Measurements from ENCODE around the gene DTNBP1.

DNA sequence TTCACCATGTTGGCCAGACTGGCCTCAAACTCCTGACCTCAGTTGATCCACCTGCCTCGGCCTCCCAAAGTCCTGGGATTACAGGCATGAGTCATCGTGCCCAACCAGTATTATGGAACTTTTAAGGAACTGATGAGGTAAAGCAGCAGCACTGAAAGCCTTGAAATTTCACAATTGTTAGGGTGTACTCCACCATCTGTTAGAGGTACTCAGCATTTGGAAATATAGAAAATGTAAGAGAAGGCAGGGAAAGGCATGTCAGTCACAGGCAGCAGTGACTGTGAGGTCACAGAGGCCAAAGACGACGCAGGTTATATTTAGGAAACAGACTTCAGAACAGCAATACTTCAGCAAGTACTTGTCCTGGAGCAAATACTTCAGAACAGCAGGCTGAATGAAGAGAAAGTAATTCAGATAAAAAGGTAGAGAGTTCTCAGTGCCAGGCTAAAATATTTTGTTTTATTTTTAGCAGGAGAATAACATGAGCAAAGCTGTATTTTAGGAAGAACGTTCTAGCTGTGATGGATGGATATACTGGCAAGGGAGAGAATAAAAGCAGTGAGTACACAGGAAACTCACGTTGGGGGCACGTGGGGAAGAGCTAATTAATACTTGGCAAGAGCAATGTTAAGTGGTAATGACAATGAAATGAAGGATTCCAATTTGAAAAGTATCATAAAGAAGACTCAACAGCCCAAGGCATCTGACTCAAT, 67.2 kb downstream of the DTNBP1 start:
- TF ChIP-seq, protein P1, sequence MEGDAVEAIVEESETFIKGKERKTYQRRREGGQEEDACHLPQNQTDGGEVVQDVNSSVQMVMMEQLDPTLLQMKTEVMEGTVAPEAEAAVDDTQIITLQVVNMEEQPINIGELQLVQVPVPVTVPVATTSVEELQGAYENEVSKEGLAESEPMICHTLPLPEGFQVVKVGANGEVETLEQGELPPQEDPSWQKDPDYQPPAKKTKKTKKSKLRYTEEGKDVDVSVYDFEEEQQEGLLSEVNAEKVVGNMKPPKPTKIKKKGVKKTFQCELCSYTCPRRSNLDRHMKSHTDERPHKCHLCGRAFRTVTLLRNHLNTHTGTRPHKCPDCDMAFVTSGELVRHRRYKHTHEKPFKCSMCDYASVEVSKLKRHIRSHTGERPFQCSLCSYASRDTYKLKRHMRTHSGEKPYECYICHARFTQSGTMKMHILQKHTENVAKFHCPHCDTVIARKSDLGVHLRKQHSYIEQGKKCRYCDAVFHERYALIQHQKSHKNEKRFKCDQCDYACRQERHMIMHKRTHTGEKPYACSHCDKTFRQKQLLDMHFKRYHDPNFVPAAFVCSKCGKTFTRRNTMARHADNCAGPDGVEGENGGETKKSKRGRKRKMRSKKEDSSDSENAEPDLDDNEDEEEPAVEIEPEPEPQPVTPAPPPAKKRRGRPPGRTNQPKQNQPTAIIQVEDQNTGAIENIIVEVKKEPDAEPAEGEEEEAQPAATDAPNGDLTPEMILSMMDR (conservative IDR thresholded peaks at IDR 0.05; ENCODE audit: low read depth, low read length), result no peak
- TF ChIP-seq EZH2 (IDR thresholded peaks at IDR 0.05; ENCODE audit: borderline replicate concordance, low read depth, low read length, poor library complexity, severe bottlenecking), result no peak

Data from A673 (cell line).